ENCODE measurements around the gene SAMD10. TPM values are rescaled to one million over a fixed set of nuclear protein-coding genes. Genes with fewer than 3 reads are reported as not detected.
A peak's percentile ranks its signal among the peaks of the same experiment; 100 is the strongest.

The SAMD10 gene
- total and polyA plus RNA-seq, 2 experiments from 2014 or later: 1.6 to 11.0 TPM

- DNase-seq (ENCODE audit: low spot score): peak; percentile 86
- H3K27me3 ChIP-seq: no peaks in the 10 kb centered on the region
- no peaks in the 10 kb centered on the region for H3K9me2 ChIP-seq (replicated peaks; ENCODE audit: insufficient read depth)
- no peaks in the 10 kb centered on the region for H3K9me3 ChIP-seq (ENCODE audit: low read depth)
- 45% methylated on average over 11 of the region's 13 CpGs for WGBS (ENCODE audit: low lambda C conversion rate, missing lambda C conversion rate)
- peak overlapping the region; percentile 92 for H3K4me2 ChIP-seq
- H4K20me1 ChIP-seq (ENCODE audit: insufficient read depth, poor library complexity, severe bottlenecking): peaks cover 22% of the 10 kb centered on the region
- no peak overlapping the region for H2AFZ ChIP-seq
- no peak overlapping the region for H3K4me3 ChIP-seq
- TF ChIP-seq EZH2 (IDR thresholded peaks at IDR 0.05; ENCODE audit: borderline replicate concordance): no peak
- no peak for TF ChIP-seq CTCF (IDR thresholded peaks at IDR 0.05; ENCODE audit: poor library complexity)
- no peak for TF ChIP-seq EZH2phosphoT487 (IDR thresholded peaks at IDR 0.05; ENCODE audit: low read depth, severe bottlenecking, unreplicated experiment)
- H3K27ac ChIP-seq: peak overlapping the region; percentile 90
- no peaks in the 10 kb centered on the region for H3K36me3 ChIP-seq (replicated peaks; ENCODE audit: insufficient read depth, low read depth)
- peaks cover 15% of the 10 kb centered on the region for H3K4me1 ChIP-seq (ENCODE audit: insufficient read depth)
- H3K79me2 ChIP-seq: peaks cover 32% of the 10 kb centered on the region
Measured at GRCh38 chr20:63957690-63958441, 21.6 kb downstream of the SAMD10 start.

DNA sequence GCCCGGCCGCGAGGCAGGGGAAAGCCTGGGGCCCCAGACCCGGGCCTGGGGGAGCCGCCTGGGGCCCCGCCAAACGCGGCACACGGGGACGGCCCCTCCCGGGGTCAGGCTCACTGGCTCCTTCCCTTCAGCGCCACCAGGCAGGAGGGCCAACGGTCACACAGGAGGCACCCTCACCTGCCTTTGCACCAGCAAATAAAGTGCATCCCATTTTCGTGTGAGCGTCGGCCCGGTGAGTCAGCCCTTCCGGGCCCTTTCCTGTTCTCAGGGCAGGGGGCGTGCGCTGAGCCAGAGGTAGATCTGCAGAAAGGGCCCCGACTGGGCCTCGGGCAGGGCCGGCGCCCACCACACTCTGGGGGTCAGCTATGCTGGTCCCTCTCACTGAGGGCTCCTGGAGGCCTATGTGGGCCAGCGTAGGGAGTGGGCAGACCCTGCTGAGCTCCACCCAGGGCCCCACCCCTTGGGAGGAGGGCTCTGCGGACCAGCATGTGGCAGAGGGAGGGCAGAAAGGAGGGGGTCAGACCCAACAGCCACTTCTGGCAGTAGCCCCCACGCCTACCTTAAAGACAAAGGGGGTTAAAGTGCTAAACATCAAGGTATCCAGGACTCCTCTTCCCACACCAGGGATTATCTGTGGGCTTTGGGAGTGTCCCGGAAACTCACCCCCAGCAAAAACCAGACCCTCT is 22.3 kb downstream of the SAMD10 start:
- Histone ChIP-seq H4K20me1 (ENCODE audit: insufficient read depth, poor library complexity, severe bottlenecking) (peaks cover 29% of the 10 kb centered on the region), H3K36me3 (replicated peaks; ENCODE audit: insufficient read depth, low read depth) (no peaks in the 10 kb centered on the region), H2AFZ (peak overlapping the region; percentile 29), H3K9me2 (replicated peaks; ENCODE audit: insufficient read depth) (no peaks in the 10 kb centered on the region), H3K27me3 (no peaks in the 10 kb centered on the region), H3K4me2 (peak overlapping the region; percentile 92), H3K4me1 (ENCODE audit: insufficient read depth) (peaks cover 15% of the 10 kb centered on the region), H3K9me3 (ENCODE audit: low read depth) (no peaks in the 10 kb centered on the region), H3K4me3 (peak overlapping the region; percentile 37), H3K79me2 (peaks cover 40% of the 10 kb centered on the region), H3K27ac (peak overlapping the region; percentile 90)
- WGBS (ENCODE audit: low lambda C conversion rate, missing lambda C conversion rate): 4% methylated on average over 27 of the region's 28 CpGs
- peak; percentile 84 for DNase-seq (ENCODE audit: low spot score)
- no peak for TF ChIP-seq EZH2phosphoT487 (IDR thresholded peaks at IDR 0.05; ENCODE audit: low read depth, severe bottlenecking, unreplicated experiment)
- TF ChIP-seq CTCF (IDR thresholded peaks at IDR 0.05; ENCODE audit: poor library complexity): peak; percentile 7

DNA sequence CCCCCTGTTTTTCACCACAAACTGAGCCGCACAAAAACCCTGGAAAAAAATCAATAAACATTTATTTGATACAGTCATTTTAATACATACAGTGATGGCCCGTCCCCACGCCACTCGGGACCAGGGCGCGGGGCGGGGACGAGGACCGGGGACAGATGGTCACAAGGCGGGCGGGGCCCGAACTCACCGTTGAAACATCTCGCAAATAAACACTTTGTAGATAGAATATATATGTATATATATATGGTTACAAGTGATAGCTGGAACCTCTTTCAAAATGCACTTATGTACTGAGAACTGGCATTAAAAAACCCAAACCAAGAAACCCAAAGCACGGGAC is 22.8 kb downstream of the SAMD10 start:
- peaks cover 45% of the 10 kb centered on the region for H3K79me2 ChIP-seq
- no peak for DNase-seq (ENCODE audit: low spot score)
- H3K9me2 ChIP-seq (replicated peaks; ENCODE audit: insufficient read depth): no peaks in the 10 kb centered on the region
- H4K20me1 ChIP-seq (ENCODE audit: insufficient read depth, poor library complexity, severe bottlenecking): peaks cover 34% of the 10 kb centered on the region
- H3K9me3 ChIP-seq (ENCODE audit: low read depth): no peaks in the 10 kb centered on the region
- H3K36me3 ChIP-seq (replicated peaks; ENCODE audit: insufficient read depth, low read depth): no peaks in the 10 kb centered on the region
- peak overlapping the region; percentile 29 for H2AFZ ChIP-seq
- peak overlapping the region; percentile 90 for H3K27ac ChIP-seq
- peak overlapping the region; percentile 92 for H3K4me2 ChIP-seq
- under 1% methylated on average over 14 of the region's 15 CpGs for WGBS (ENCODE audit: low lambda C conversion rate, missing lambda C conversion rate)
- peak overlapping the region; percentile 37 for H3K4me3 ChIP-seq
- H3K27me3 ChIP-seq: no peaks in the 10 kb centered on the region
- H3K4me1 ChIP-seq (ENCODE audit: insufficient read depth): peaks cover 15% of the 10 kb centered on the region
- TF ChIP-seq EZH2 (IDR thresholded peaks at IDR 0.05; ENCODE audit: borderline replicate concordance) (no peak), CTCF (IDR thresholded peaks at IDR 0.05; ENCODE audit: poor library complexity) (no peak), EZH2phosphoT487 (IDR thresholded peaks at IDR 0.05; ENCODE audit: low read depth, severe bottlenecking, unreplicated experiment) (no peak)

Data from hepatocyte (in vitro differentiated cells).